HUES64 (cell line): ENCODE data around the gene PLA2G2A.

Source experiments
- H3K27ac ChIP-seq: 2 replicates; pipeline ENCODE4 v1.7.0; 2013; ENCODE audit warnings: low read depth, low read length, inconsistent platforms
- H3K27me3 ChIP-seq: 2 replicates; pipeline ENCODE4 v1.6.1; 2013; ENCODE audit warnings: mild to moderate bottlenecking, low read length; ENCODE audit not compliant: insufficient read depth
- H3K36me3 ChIP-seq: 2 replicates; pipeline ENCODE4 v1.6.1; 2013; ENCODE audit warnings: mild to moderate bottlenecking, low read length; ENCODE audit not compliant: insufficient read depth
- H3K4me1 ChIP-seq: 2 replicates; pipeline ENCODE4 v1.6.1; 2013; ENCODE audit warnings: mild to moderate bottlenecking, low read length, moderate library complexity; ENCODE audit not compliant: insufficient read depth
- H3K4me3 ChIP-seq: 2 replicates; pipeline ENCODE4 v1.5.1; 2013; ENCODE audit warnings: mild to moderate bottlenecking, low read length, moderate library complexity
- H3K9ac ChIP-seq: 2 replicates; pipeline ENCODE4 v1.6.1; 2013; ENCODE audit warnings: mild to moderate bottlenecking, low read depth, low read length
- H3K9me3 ChIP-seq: 2 replicates; pipeline ENCODE4 v1.6.1; 2013; ENCODE audit warnings: low read depth, low read length; ENCODE audit not compliant: insufficient read depth
- WGBS: fragments of 150-250, 120-280 bp; methylation state at CpG from one replicate; pipeline ENCODE4 v1.1.7; 2013; ENCODE audit warnings: missing lambda C conversion rate; 5-methylcytosine and 5-hydroxymethylcytosine counted together

PLA2G2A gene

GRCh38 chr1:19946971-19947370, 32.4 kb downstream of the PLA2G2A start:
- Histone ChIP-seq H3K27ac (no peak overlapping the region), H3K4me1 (no peaks in the 10 kb centered on the region), H3K36me3 (no peaks in the 10 kb centered on the region), H3K9ac (no peak overlapping the region), H3K9me3 (no peaks in the 10 kb centered on the region), H3K27me3 (no peaks in the 10 kb centered on the region), H3K4me3 (no peak overlapping the region)
- 88% methylated on average over 2 of the region's 3 CpGs for WGBS

- H3K27me3 ChIP-seq, result no peaks in the 10 kb centered on the region
- H3K4me3 ChIP-seq, result no peak overlapping the region
- no peaks in the 10 kb centered on the region for H3K36me3 ChIP-seq
- H3K27ac ChIP-seq, result no peak overlapping the region
- H3K9me3 ChIP-seq, result no peaks in the 10 kb centered on the region
- H3K4me1 ChIP-seq, result no peaks in the 10 kb centered on the region
- no peak overlapping the region for H3K9ac ChIP-seq
- WGBS, result 90% methylated on average over 6 of the region's 6 CpGs
Measured at GRCh38 chr1:19946331-19946751, 33.1 kb downstream of the PLA2G2A start.

GRCh38 chr1:19945914-19946313, 33.5 kb downstream of the PLA2G2A start:
- Histone ChIP-seq H3K4me1 (no peaks in the 10 kb centered on the region), H3K4me3 (no peak overlapping the region), H3K27me3 (no peaks in the 10 kb centered on the region), H3K36me3 (no peaks in the 10 kb centered on the region), H3K9me3 (no peaks in the 10 kb centered on the region), H3K27ac (no peak overlapping the region), H3K9ac (no peak overlapping the region)
- 87% methylated on average over 2 of the region's 2 CpGs for WGBS

- H3K9ac ChIP-seq, result no peak overlapping the region
- no peaks in the 10 kb centered on the region; the same call in 1 of the 2 replicates for H3K27me3 ChIP-seq
- no peak overlapping the region for H3K4me3 ChIP-seq
- 87% methylated on average over 2 of the region's 2 CpGs for WGBS
- no peaks in the 10 kb centered on the region for H3K9me3 ChIP-seq
- no peaks in the 10 kb centered on the region for H3K36me3 ChIP-seq
- no peak overlapping the region for H3K27ac ChIP-seq
- no peaks in the 10 kb centered on the region for H3K4me1 ChIP-seq
Measured at GRCh38 chr1:19942657-19943056, 36.8 kb downstream of the PLA2G2A start.

- no peaks in the 10 kb centered on the region for H3K4me1 ChIP-seq
- 94% methylated on average over 3 of the region's 3 CpGs for WGBS
- no peaks in the 10 kb centered on the region; the same call in 1 of the 2 replicates for H3K27me3 ChIP-seq
- H3K27ac ChIP-seq, result no peak overlapping the region
- H3K9ac ChIP-seq, result no peak overlapping the region
- H3K4me3 ChIP-seq, result no peak overlapping the region
- H3K36me3 ChIP-seq, result no peaks in the 10 kb centered on the region
- H3K9me3 ChIP-seq, result no peaks in the 10 kb centered on the region
Measured at GRCh38 chr1:19942088-19942487, 37.3 kb downstream of the PLA2G2A start.

GRCh38 chr1:19941206-19941568, 38.2 kb downstream of the PLA2G2A start:
- H3K9me3 ChIP-seq, result no peaks in the 10 kb centered on the region
- no peak overlapping the region for H3K4me3 ChIP-seq
- H3K36me3 ChIP-seq, result no peaks in the 10 kb centered on the region
- H3K4me1 ChIP-seq, result no peaks in the 10 kb centered on the region
- no peaks in the 10 kb centered on the region; the same call in 1 of the 2 replicates for H3K27me3 ChIP-seq
- H3K9ac ChIP-seq, result no peak overlapping the region
- H3K27ac ChIP-seq, result no peak overlapping the region
- WGBS, result 100% methylated on average over 2 of the region's 3 CpGs

GRCh38 chr1:19940486-19941205, 38.8 kb downstream of the PLA2G2A start:
- H3K36me3 ChIP-seq, result no peaks in the 10 kb centered on the region
- no peaks in the 10 kb centered on the region for H3K9me3 ChIP-seq
- WGBS, result 86% methylated on average over 7 of the region's 7 CpGs
- H3K27me3 ChIP-seq, result no peaks in the 10 kb centered on the region; the same call in 1 of the 2 replicates
- no peak overlapping the region for H3K27ac ChIP-seq
- H3K4me1 ChIP-seq, result no peaks in the 10 kb centered on the region
- no peak overlapping the region for H3K9ac ChIP-seq
- no peak overlapping the region for H3K4me3 ChIP-seq

- no peak overlapping the region for H3K4me3 ChIP-seq
- no peak overlapping the region for H3K27ac ChIP-seq
- no peaks in the 10 kb centered on the region for H3K9me3 ChIP-seq
- H3K36me3 ChIP-seq, result no peaks in the 10 kb centered on the region
- no peaks in the 10 kb centered on the region; the same call in 1 of the 2 replicates for H3K27me3 ChIP-seq
- H3K4me1 ChIP-seq, result no peaks in the 10 kb centered on the region
- WGBS, result 93% methylated on average over 1 of the region's 1 CpG
- H3K9ac ChIP-seq, result no peak overlapping the region
Measured at GRCh38 chr1:19938472-19938871, 40.9 kb downstream of the PLA2G2A start.

GRCh38 chr1:19936061-19936750, 43.2 kb downstream of the PLA2G2A start:
- Histone ChIP-seq H3K27me3 (no peaks in the 10 kb centered on the region; the same call in 1 of the 2 replicates), H3K27ac (no peak overlapping the region), H3K9me3 (peaks cover 20% of the 10 kb centered on the region), H3K36me3 (no peaks in the 10 kb centered on the region), H3K9ac (no peak overlapping the region), H3K4me3 (no peak overlapping the region), H3K4me1 (no peaks in the 10 kb centered on the region)
- 73% methylated on average over 3 of the region's 3 CpGs for WGBS

GRCh38 chr1:19934336-19934735, 45.1 kb downstream of the PLA2G2A start:
- no peaks in the 10 kb centered on the region for H3K36me3 ChIP-seq
- no peaks in the 10 kb centered on the region for H3K4me1 ChIP-seq
- no peaks in the 10 kb centered on the region; the same call in 1 of the 2 replicates for H3K27me3 ChIP-seq
- peaks cover 27% of the 10 kb centered on the region for H3K9me3 ChIP-seq
- WGBS, result 93% methylated on average over 7 of the region's 7 CpGs
- no peak overlapping the region for H3K27ac ChIP-seq
- no peak overlapping the region for H3K9ac ChIP-seq
- H3K4me3 ChIP-seq, result no peak overlapping the region

- Histone ChIP-seq H3K4me3 (no peak overlapping the region), H3K27me3 (no peaks in the 10 kb centered on the region), H3K9me3 (peaks cover 27% of the 10 kb centered on the region), H3K36me3 (no peaks in the 10 kb centered on the region), H3K9ac (no peak overlapping the region), H3K4me1 (no peaks in the 10 kb centered on the region), H3K27ac (no peak overlapping the region)
- 36% methylated on average over 1 of the region's 1 CpG for WGBS
Measured at GRCh38 chr1:19932866-19933265, 46.6 kb downstream of the PLA2G2A start.
